Ishikawa (cell line): ENCODE measurements around the gene NPAS4.

Source experiments
- CEBPB ChIP-seq: IDR thresholded peaks from 2 replicates; pipeline ENCODE4 v1.6.1; 2012
- CREB1 ChIP-seq: IDR thresholded peaks from 2 replicates; pipeline ENCODE4 v1.6.1; 2012; ENCODE audit warnings: low read depth
- EP300 ChIP-seq: IDR thresholded peaks from 2 replicates; pipeline ENCODE4 v1.6.1; 2012; ENCODE audit warnings: borderline replicate concordance
- FOXM1 ChIP-seq: IDR thresholded peaks from 2 replicates; pipeline ENCODE4 v1.6.1; 2012; ENCODE audit warnings: low read depth, borderline replicate concordance
- MAX ChIP-seq: IDR thresholded peaks from 2 replicates; pipeline ENCODE4 v1.6.1; 2012
- NFIC ChIP-seq: IDR thresholded peaks from 2 replicates; pipeline ENCODE4 v1.6.1; 2012
- RAD21 ChIP-seq: IDR thresholded peaks from 2 replicates; pipeline ENCODE4 v1.6.1; 2012; ENCODE audit warnings: low read depth
- REST ChIP-seq: IDR thresholded peaks from 2 replicates; pipeline ENCODE4 v1.6.1; 2012; ENCODE audit warnings: low read depth, mild to moderate bottlenecking
- TAF1 ChIP-seq: IDR thresholded peaks from 2 replicates; pipeline ENCODE4 v1.6.1; 2012; ENCODE audit warnings: low read depth, mild to moderate bottlenecking
- YY1 ChIP-seq: IDR thresholded peaks from 2 replicates; pipeline ENCODE4 v1.6.1; 2012; ENCODE audit warnings: low read depth

GRCh38 chr11:66470015-66470414, 49.2 kb downstream of the NPAS4 start:
- TF ChIP-seq RAD21 (no peak), YY1 (no peak), CEBPB (no peak), FOXM1 (no peak), NFIC (no peak), REST (no peak), CREB1 (no peak), TAF1 (no peak), EP300 (no peak), MAX (no peak)
